HCT116 (cell line): ENCODE results near the gene SLC35D1. TPM values are rescaled to one million over a fixed set of nuclear protein-coding genes. Genes with fewer than 3 reads are reported as not detected.
"Not testable (repeated sequence)": the region's sequence is repeated elsewhere in the genome, so short reads cannot be mapped to it uniquely, and the experiment has no call there.

Source experiments
- ATAC-seq: fragments of 200-7000 bp; cut with Tn5 transposase; 2 replicates; pipeline ENCODE4 v1.9.1; 2020; ENCODE audit warnings: mild to moderate bottlenecking, moderate library complexity
- BruUV-seq: library from RNA; stranded (reverse); fragments of 400-500 nt; replicated peaks from 2 replicates; lab custom pipeline; 2021; lab: Mats Ljungman, UMichigan
- CTCF ChIA-PET: fragments of 300-600 bp; sonication (Branson Sonifier 250); formaldehyde crosslinking; loops from one replicate; lab custom pipeline; 2021; ENCODE audit warnings: antibody characterized with exemption; lab: Charles Lee
- POLR2A ChIA-PET: fragments of 300-600, 350-600 bp; sonication (Branson Sonifier 250); formaldehyde crosslinking; loops from one replicate; lab custom pipeline; 2021; ENCODE audit warnings: antibody characterized with exemption; lab: Charles Lee
- RAD21 ChIA-PET, 2 experiments: fragments of 300-600 bp; sonication (Branson Sonifier 250); formaldehyde crosslinking; loops; one replicate each; lab custom pipeline; 2023; ENCODE audit warnings: low total read pairs in 2 of 2; ENCODE audit not compliant: uncharacterized antibody in 2 of 2, unreplicated experiment in 2 of 2, low non-redundant PET in 1 of 2; lab: Charles Lee
- DNase-seq: peaks from one replicate; pipeline ENCODE4 v3.0.0-alpha.2; 2010; ENCODE audit warnings: low read depth, low spot score
- H2AFZ ChIP-seq: fragments of 200-600 bp; shearing (Covaris generic), sonication (generic); 2 replicates; pipeline ENCODE4 v1.6.1; 2017; ENCODE audit warnings: low read depth, mixed run types, mixed read lengths, antibody characterized with exemption, low read length; ENCODE audit not compliant: poor library complexity, severe bottlenecking
- H3K27ac ChIP-seq: 2 replicates; pipeline ENCODE4 v1.5.1; 2012; ENCODE audit warnings: low read depth, low read length
- H3K27me3 ChIP-seq: fragments of 200-600 bp; sonication (generic); 2 replicates; pipeline ENCODE4 v1.6.1; 2016; ENCODE audit warnings: mixed run types, low read length, mixed read lengths; ENCODE audit not compliant: insufficient read depth
- H3K36me3 ChIP-seq, 2 experiments: fragments of 200-500 bp in 1 of 2; fragments of 200-600 bp in 1 of 2; sonication (Bioruptor generic) in 1 of 2; sonication (generic) in 1 of 2; 2 replicates each; pipeline versions ENCODE4 v1.5.1 to v1.6.1; 2014 to 2016; ENCODE audit warnings: low read length in 2 of 2, inconsistent platforms in 1 of 2, mixed read lengths in 1 of 2, mixed run types in 1 of 2; ENCODE audit not compliant: insufficient read depth in 2 of 2, control insufficient read depth in 1 of 2
- H3K4me1 ChIP-seq, 2 experiments: fragments of 200-600 bp in 1 of 2; sonication (generic) in 1 of 2; 2 replicates each; pipeline versions ENCODE4 v1.5.1 to v1.6.1; 2012 to 2017; ENCODE audit warnings: low read length in 2 of 2, inconsistent platforms in 1 of 2, mild to moderate bottlenecking in 1 of 2, mixed read lengths in 1 of 2, mixed run types in 1 of 2, moderate library complexity in 1 of 2; ENCODE audit not compliant: insufficient read depth in 2 of 2, control insufficient read depth in 1 of 2
- H3K4me2 ChIP-seq: fragments of 200-600 bp; sonication (generic); 2 replicates; pipeline ENCODE4 v1.6.1; 2017; ENCODE audit warnings: mixed run types, low read length, mixed read lengths
- H3K4me3 ChIP-seq, 2 experiments: fragments of 200-600 bp in 1 of 2; sonication (generic) in 1 of 2; replicated peaks in 1 of 2; 2 replicates each; pipeline ENCODE4 v1.5.1; 2011 to 2016; ENCODE audit warnings: low read length in 2 of 2, control low read depth in 1 of 2, low read depth in 1 of 2, mild to moderate bottlenecking in 1 of 2, mixed read lengths in 1 of 2, mixed run types in 1 of 2
- H3K79me2 ChIP-seq: fragments of 200-600 bp; sonication (generic); 2 replicates; pipeline ENCODE4 v1.6.1; 2017; ENCODE audit warnings: mild to moderate bottlenecking, mixed run types, low read length, moderate library complexity, mixed read lengths; ENCODE audit not compliant: insufficient read depth
- H3K9ac ChIP-seq: fragments of 200-600 bp; sonication (generic); 2 replicates; pipeline ENCODE4 v1.6.1; 2016; ENCODE audit warnings: low read length, mixed read lengths
- H3K9me2 ChIP-seq: fragments of 200-600 bp; sonication (generic), shearing (Covaris generic); 2 replicates; pipeline ENCODE4 v1.6.1; 2017; ENCODE audit warnings: mixed run types, mild to moderate bottlenecking, moderate library complexity; ENCODE audit not compliant: insufficient read depth
- H3K9me3 ChIP-seq, 2 experiments: fragments of 200-500 bp in 1 of 2; fragments of 200-600 bp in 1 of 2; sonication (Bioruptor generic) in 1 of 2; sonication (generic) in 1 of 2; 2 replicates each; pipeline ENCODE4 v1.6.1; 2014 to 2017; ENCODE audit warnings: low read length in 2 of 2, mixed read lengths in 2 of 2, inconsistent platforms in 1 of 2, low read depth in 1 of 2, mild to moderate bottlenecking in 1 of 2, mixed run types in 1 of 2, moderate library complexity in 1 of 2; ENCODE audit not compliant: control insufficient read depth in 1 of 2, insufficient read depth in 1 of 2
- H4K20me1 ChIP-seq: fragments of 200-600 bp; sonication (generic), shearing (Covaris generic); 2 replicates; pipeline ENCODE4 v1.6.1; 2017; ENCODE audit warnings: mixed run types, mild to moderate bottlenecking, moderate library complexity; ENCODE audit not compliant: insufficient read depth
- EZH2 ChIP-seq: fragments of 200-600 bp; sonication (generic); IDR thresholded peaks from 2 replicates; pipeline ENCODE4 v1.6.1; 2017; ENCODE audit warnings: antibody characterized with exemption, mixed run types
- JUND ChIP-seq: IDR thresholded peaks from 2 replicates; pipeline ENCODE4 v1.6.1; 2012
- TCF7L2 ChIP-seq: IDR thresholded peaks from 2 replicates; pipeline ENCODE4 v1.7.0; 2011; ENCODE audit warnings: borderline replicate concordance, inconsistent platforms; ENCODE audit not compliant: insufficient read depth, insufficient read length; ENCODE audit errors: extremely low read depth
- ZFX ChIP-seq: fragments of 450-650 bp; IDR thresholded peaks from 2 replicates; pipeline ENCODE4 v1.6.1; 2017
- intact Hi-C: fragments of 100-400 bp; cut with micrococcal nuclease; formaldehyde crosslinking; loops from 2 replicates; pipeline ENCODE4 v1.10.0; 2022
- total RNA-seq: library from RNA; stranded (reverse); gene quantifications from one replicate; pipeline ENCODE4 v1.2.1, GENCODE V29; 2021; ENCODE audit not compliant: unreplicated experiment

SLC35D1 gene
- total RNA-seq, 1 experiment from 2014 or later: 6.1 TPM

DNA sequence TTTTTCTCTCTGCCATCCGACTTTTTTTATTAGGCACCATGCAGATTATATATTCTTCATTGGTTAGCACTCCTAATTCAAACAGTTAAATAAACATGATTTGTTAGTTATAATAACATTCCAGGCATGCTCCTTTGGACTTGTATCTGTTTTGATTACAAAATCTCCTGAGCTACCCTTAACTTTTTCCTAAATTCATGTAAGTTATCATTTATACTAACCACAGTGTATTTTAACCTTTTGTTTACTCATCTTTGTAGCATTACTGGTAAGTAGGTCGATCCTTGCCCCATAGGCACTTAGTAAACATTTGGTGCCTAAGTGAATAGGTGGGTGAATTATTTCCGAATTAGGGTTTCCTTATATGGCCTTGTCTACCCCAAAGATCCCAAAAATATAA is 85.4 kb downstream of the SLC35D1 start:
- intact Hi-C loops: no loop called here
- TF ChIP-seq TCF7L2 (no peak), EZH2 (no peak), JUND (no peak), ZFX (no peak)
- no peak overlapping the region for H3K27ac ChIP-seq
- H2AFZ ChIP-seq: no peak overlapping the region
- no peaks in the 10 kb centered on the region for H3K4me1 ChIP-seq
- H3K36me3 ChIP-seq: peaks cover 13 to 32% of the 10 kb centered on the region in 2 experiments
- no peak for DNase-seq
- no peaks in the 10 kb centered on the region for H3K27me3 ChIP-seq
- no peaks in the 10 kb centered on the region for H3K9me3 ChIP-seq
- CTCF ChIA-PET: no interaction called here
- ATAC-seq: no peak
- POLR2A ChIA-PET: no interaction called here
- RAD21 ChIA-PET: no interaction called here
- no peaks in the 10 kb centered on the region for H3K9me2 ChIP-seq
- no TSS peak for BruUV-seq
- H3K4me3 ChIP-seq: no peak overlapping the region
- 0 out of 2 replicates have a peak, but pooled peaks cover 7% of the 10 kb centered on the region for H3K79me2 ChIP-seq
- no peak overlapping the region for H3K4me2 ChIP-seq
- no peaks in the 10 kb centered on the region for H4K20me1 ChIP-seq
- no peak overlapping the region for H3K9ac ChIP-seq

GRCh38 chr1:66966188-66966873 is 87.6 kb downstream of the SLC35D1 start:
- ATAC-seq, H2AFZ ChIP-seq, H3K9me3 ChIP-seq, intact Hi-C loops, H3K4me3 ChIP-seq, H3K9me2 ChIP-seq, H3K4me1 ChIP-seq, POLR2A ChIA-PET, DNase-seq, H4K20me1 ChIP-seq, H3K9ac ChIP-seq, H3K27me3 ChIP-seq, H3K27ac ChIP-seq, H3K4me2 ChIP-seq, H3K79me2 ChIP-seq, RAD21 ChIA-PET, BruUV-seq, CTCF ChIA-PET: not testable (repeated sequence)
- H3K36me3 ChIP-seq: peaks cover 15 to 35% of the 10 kb centered on the region in 2 experiments
